ENCODE results near the gene CASZ1. TPM values are rescaled to one million over a fixed set of nuclear protein-coding genes. Genes with fewer than 3 reads are reported as not detected.

CASZ1 gene
- total RNA-seq, 2 experiments from 2014 or later: 2.9 to 4.1 TPM

- CTCF ChIA-PET: no interaction called here
- ATAC-seq (no peak), DNase-seq (no peak)
- Mint-ChIP-seq H3K36me3 (ENCODE audit: low read depth) (no peaks in the 10 kb centered on the region), H3K4me1 (ENCODE audit: low read depth) (no peaks in the 10 kb centered on the region), H3K27me3 (no peaks in the 10 kb centered on the region), H3K4me3 (no peak overlapping the region), H3K9me3 (no peaks in the 10 kb centered on the region), H3K27ac (no peak overlapping the region)
- no peak for TF ChIP-seq CTCF (IDR thresholded peaks at IDR 0.05)
- intact Hi-C loops (cut with micrococcal nuclease): no loop called here
- POLR2A ChIA-PET: no interaction called here
Observed at GRCh38 chr1:10615332-10615731, 181.1 kb downstream of the CASZ1 start.

- TF ChIP-seq CTCF (IDR thresholded peaks at IDR 0.05): no peak
- H3K36me3 Mint-ChIP-seq (ENCODE audit: low read depth): no peaks in the 10 kb centered on the region
Observed at GRCh38 chr1:10614377-10615225, 181.8 kb downstream of the CASZ1 start.

GRCh38 chr1:10613861-10614260, 182.6 kb downstream of the CASZ1 start:
- no peaks in the 10 kb centered on the region for H3K36me3 Mint-ChIP-seq (ENCODE audit: low read depth)
- ChIA-PET POLR2A (no interaction called here), CTCF (no interaction called here)
- H3K27me3 Mint-ChIP-seq: no peaks in the 10 kb centered on the region
- ATAC-seq (no peak), DNase-seq (no peak)
- H3K4me3 Mint-ChIP-seq: no peak overlapping the region
- no peak overlapping the region for H3K27ac Mint-ChIP-seq
- intact Hi-C loops (cut with micrococcal nuclease): no loop called here
- H3K9me3 Mint-ChIP-seq: no peaks in the 10 kb centered on the region
- no peak for TF ChIP-seq CTCF (IDR thresholded peaks at IDR 0.05)
- H3K4me1 Mint-ChIP-seq (ENCODE audit: low read depth): no peaks in the 10 kb centered on the region

More at GRCh38 chr1:10614377-10615225, 181.8 kb downstream of the CASZ1 start:
- ATAC-seq (no peak), DNase-seq (no peak)
- Mint-ChIP-seq H3K27me3 (no peaks in the 10 kb centered on the region), H3K9me3 (no peaks in the 10 kb centered on the region), H3K4me1 (ENCODE audit: low read depth) (no peaks in the 10 kb centered on the region), H3K4me3 (no peak overlapping the region), H3K27ac (no peak overlapping the region)
- ChIA-PET CTCF (no interaction called here), POLR2A (no interaction called here)
- intact Hi-C loops (cut with micrococcal nuclease): no loop called here

GRCh38 chr1:10613340-10613739, 183.1 kb downstream of the CASZ1 start:
- H3K4me3 Mint-ChIP-seq: no peak overlapping the region
- H3K36me3 Mint-ChIP-seq (ENCODE audit: low read depth): no peaks in the 10 kb centered on the region
- no peak for DNase-seq
- no peak for TF ChIP-seq CTCF (IDR thresholded peaks at IDR 0.05)
- ATAC-seq: no peak
- ChIA-PET CTCF (no interaction called here), POLR2A (no interaction called here)
- no peaks in the 10 kb centered on the region for H3K4me1 Mint-ChIP-seq (ENCODE audit: low read depth)
- H3K27me3 Mint-ChIP-seq: no peaks in the 10 kb centered on the region
- H3K9me3 Mint-ChIP-seq: no peaks in the 10 kb centered on the region
- intact Hi-C loops (cut with micrococcal nuclease): no loop called here
- no peak overlapping the region for H3K27ac Mint-ChIP-seq

- no peak for TF ChIP-seq CTCF (IDR thresholded peaks at IDR 0.05)
- ChIA-PET POLR2A (no interaction called here), CTCF (no interaction called here)
- H3K36me3 Mint-ChIP-seq (ENCODE audit: low read depth): no peaks in the 10 kb centered on the region
- no peaks in the 10 kb centered on the region for H3K27me3 Mint-ChIP-seq
- intact Hi-C loops (cut with micrococcal nuclease): no loop called here
- no peaks in the 10 kb centered on the region for H3K4me1 Mint-ChIP-seq (ENCODE audit: low read depth)
- H3K9me3 Mint-ChIP-seq: no peaks in the 10 kb centered on the region
- DNase-seq (no peak), ATAC-seq (no peak)
- H3K27ac Mint-ChIP-seq: no peak overlapping the region
- H3K4me3 Mint-ChIP-seq: no peak overlapping the region
Observed at GRCh38 chr1:10612436-10613160, 183.8 kb downstream of the CASZ1 start.
